ENCODE data around the gene HYAL2.
A peak's percentile ranks its signal among the peaks of the same experiment; 100 is the strongest.

Gene HYAL2

GRCh38 chr3:50327943-50328691 lies 5.6 kb upstream of the HYAL2 start, which contains the start of gene TUSC2:
TUSC2 (minus strand) TSS chr3:50328223; CDS start chr3:50328099, 124 bp downstream.
- no peak for TF ChIP-seq CTCF (IDR thresholded peaks at IDR 0.05; ENCODE audit: borderline replicate concordance, insufficient read depth, low read depth, low read length)
- H3K4me3 ChIP-seq (ENCODE audit: low read depth, low read length) = peak within 1 kb of the TSS; percentile 81

GRCh38 chr3:50327129-50327528 lies 4.6 kb upstream of the HYAL2 start:
- H3K4me3 ChIP-seq (ENCODE audit: low read depth, low read length) = peak overlapping the region; percentile 81
- TF ChIP-seq CTCF (IDR thresholded peaks at IDR 0.05; ENCODE audit: borderline replicate concordance, insufficient read depth, low read depth, low read length) = no peak

- no peak for TF ChIP-seq CTCF (IDR thresholded peaks at IDR 0.05; ENCODE audit: borderline replicate concordance, insufficient read depth, low read depth, low read length)
- no peak overlapping the region for H3K4me3 ChIP-seq (ENCODE audit: low read depth, low read length)
Measured at GRCh38 chr3:50326182-50326541, 3.6 kb upstream of the HYAL2 start.

- no peak for TF ChIP-seq CTCF (IDR thresholded peaks at IDR 0.05; ENCODE audit: borderline replicate concordance, insufficient read depth, low read depth, low read length)
Measured at GRCh38 chr3:50325497-50326181, 3.1 kb upstream of the HYAL2 start.

GRCh38 chr3:50325113-50325480 lies 2.6 kb upstream of the HYAL2 start:
- TF ChIP-seq CTCF (IDR thresholded peaks at IDR 0.05; ENCODE audit: borderline replicate concordance, insufficient read depth, low read depth, low read length) = no peak
- H3K4me3 ChIP-seq (ENCODE audit: low read depth, low read length) = no peak overlapping the region

More at GRCh38 chr3:50325497-50326181, 3.1 kb upstream of the HYAL2 start:
- no peak overlapping the region for H3K4me3 ChIP-seq (ENCODE audit: low read depth, low read length)

- no peak overlapping the region for H3K4me3 ChIP-seq (ENCODE audit: low read depth, low read length)
- TF ChIP-seq CTCF (IDR thresholded peaks at IDR 0.05; ENCODE audit: borderline replicate concordance, insufficient read depth, low read depth, low read length) = peak; percentile 85
Measured at GRCh38 chr3:50324351-50325112, 2.0 kb upstream of the HYAL2 start.

Data from GM12875 (cell line).